Transverse colon (tissue), 4 donors: ENCODE data around the gene TREML2. TPM values are rescaled to one million over a fixed set of nuclear protein-coding genes. Genes with fewer than 3 reads are reported as not detected.

Source experiments
- DNase-seq: peaks from one replicate; pipeline ENCODE4 v3.0.0-alpha.2; 2019
- H3K27ac ChIP-seq, 4 donors: fragments of 200-600 bp; sonication (generic); 2 replicates each; pipeline ENCODE4 v1.5.1; 2016 to 2018; ENCODE audit warnings: inconsistent platforms in 4 of 4
- H3K27me3 ChIP-seq: fragments of 200-600 bp; sonication (generic); 2 replicates; pipeline ENCODE4 v1.5.1; 2017; ENCODE audit warnings: inconsistent platforms
- H3K36me3 ChIP-seq, 4 donors: fragments of 200-600 bp; sonication (generic); 2 replicates each; pipeline ENCODE4 v1.5.1; 2017 to 2019; ENCODE audit warnings: inconsistent platforms in 4 of 4
- H3K4me1 ChIP-seq, 4 donors: fragments of 200-600 bp; sonication (generic); 2 replicates each; pipeline ENCODE4 v1.5.1; 2017 to 2020; ENCODE audit warnings: inconsistent platforms in 4 of 4
- H3K4me3 ChIP-seq, 4 donors: fragments of 200-600 bp; sonication (generic); 1 replicate in 1 of 4; 2 replicates in 3 of 4; pipeline versions ENCODE4 v1.5.1 to v1.6.1; 2017 to 2019; ENCODE audit warnings: inconsistent platforms in 4 of 4
- H3K9me3 ChIP-seq, 2 donors: fragments of 200-600 bp; sonication (generic); 2 replicates each; pipeline ENCODE4 v1.5.1; 2017 to 2019; ENCODE audit warnings: inconsistent platforms in 2 of 2
- EP300 ChIP-seq: sonication (generic); formaldehyde crosslinking; IDR thresholded peaks from one replicate; pipeline ENCODE4 v1.6.1; 2017; ENCODE audit warnings: antibody characterized with exemption, low read depth
- POLR2A ChIP-seq: fragments of 450-650 bp; IDR thresholded peaks from one replicate; pipeline ENCODE4 v1.6.1; 2016; ENCODE audit warnings: antibody characterized with exemption, mild to moderate bottlenecking, moderate library complexity
- POLR2AphosphoS5 ChIP-seq, 3 donors: sonication (generic); formaldehyde crosslinking; IDR thresholded peaks; one replicate each; pipeline ENCODE4 v1.6.1; 2016; ENCODE audit warnings: antibody characterized with exemption in 3 of 3
- WGBS, 2 donors: methylation state at CpG; one replicate each; pipeline ENCODE4 v1.1.5; 2018; ENCODE audit warnings: low coverage in 1 of 2; 5-methylcytosine and 5-hydroxymethylcytosine counted together
- in situ Hi-C, 4 donors: fragments of 200-750 bp; cut with MboI; loops; one replicate each; pipeline versions ENCODE4 v1.15.0 to v1.15.1; 2017; ENCODE audit warnings: low sequenced_read_pairs in 3 of 4, low pct_ligation_motif_present in 1 of 4, low pct_unique_long_range_greater_than_20kb in 1 of 4
- intact Hi-C: fragments of 100-400 bp; cut with DNase I; formaldehyde crosslinking; loops from one replicate; pipeline ENCODE4 v1.15.1; 2023; ENCODE audit warnings: low total_unique reads
- total RNA-seq, 4 donors: library from RNA; depleted of rRNA; stranded (reverse); fragments of >200 nt; gene quantifications; one replicate each; pipeline ENCODE4 v1.1.0, GENCODE V29; 2016
- TF ChIP-seq, protein P1 (sequence below), 5 experiments: fragments of 200-600 bp in 3 of 5; fragments of 450-650 bp in 2 of 5; sonication (generic) in 3 of 5; IDR thresholded peaks; 1 replicate in 2 of 5; 2 replicates in 3 of 5; pipeline ENCODE4 v1.5.1; 2016 to 2017; ENCODE audit warnings: antibody characterized with exemption in 5 of 5, inconsistent platforms in 3 of 5, mild to moderate bottlenecking in 2 of 5, moderate library complexity in 1 of 5

The TREML2 gene
- total RNA-seq, 4 donors from 2014 or later = 0.14 to 0.64 TPM; not detected in 2

DNA sequence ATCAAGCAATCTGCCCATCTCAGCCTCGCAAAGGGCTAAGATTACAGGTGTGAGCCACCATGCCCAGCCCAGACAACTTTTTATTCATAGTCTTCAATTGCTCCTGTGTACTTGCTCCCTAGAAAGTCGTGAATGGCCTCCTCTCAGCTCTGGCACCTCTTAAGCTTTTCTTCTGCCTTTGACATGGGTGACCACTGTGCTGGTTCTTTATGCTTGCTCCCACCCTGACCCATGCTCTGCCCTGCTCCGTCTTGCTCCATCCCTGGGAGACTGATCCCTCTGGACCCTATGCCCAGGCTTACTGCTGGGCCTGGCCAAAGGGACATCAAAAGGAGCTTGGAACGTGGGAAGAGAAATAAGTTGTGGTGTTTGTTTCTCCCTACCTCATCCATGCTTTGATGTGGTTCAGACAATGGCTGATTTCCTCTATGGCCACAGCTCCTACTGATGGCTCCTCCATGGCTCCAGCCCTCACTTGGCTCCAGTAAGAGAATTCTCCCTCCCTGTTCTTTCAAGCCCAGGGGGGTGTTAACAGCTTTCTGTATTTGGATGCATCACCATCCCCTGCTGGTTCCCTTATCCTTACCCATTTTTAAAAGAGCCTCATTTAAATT is 30.3 kb downstream of the TREML2 start:
- TF ChIP-seq, protein P1, sequence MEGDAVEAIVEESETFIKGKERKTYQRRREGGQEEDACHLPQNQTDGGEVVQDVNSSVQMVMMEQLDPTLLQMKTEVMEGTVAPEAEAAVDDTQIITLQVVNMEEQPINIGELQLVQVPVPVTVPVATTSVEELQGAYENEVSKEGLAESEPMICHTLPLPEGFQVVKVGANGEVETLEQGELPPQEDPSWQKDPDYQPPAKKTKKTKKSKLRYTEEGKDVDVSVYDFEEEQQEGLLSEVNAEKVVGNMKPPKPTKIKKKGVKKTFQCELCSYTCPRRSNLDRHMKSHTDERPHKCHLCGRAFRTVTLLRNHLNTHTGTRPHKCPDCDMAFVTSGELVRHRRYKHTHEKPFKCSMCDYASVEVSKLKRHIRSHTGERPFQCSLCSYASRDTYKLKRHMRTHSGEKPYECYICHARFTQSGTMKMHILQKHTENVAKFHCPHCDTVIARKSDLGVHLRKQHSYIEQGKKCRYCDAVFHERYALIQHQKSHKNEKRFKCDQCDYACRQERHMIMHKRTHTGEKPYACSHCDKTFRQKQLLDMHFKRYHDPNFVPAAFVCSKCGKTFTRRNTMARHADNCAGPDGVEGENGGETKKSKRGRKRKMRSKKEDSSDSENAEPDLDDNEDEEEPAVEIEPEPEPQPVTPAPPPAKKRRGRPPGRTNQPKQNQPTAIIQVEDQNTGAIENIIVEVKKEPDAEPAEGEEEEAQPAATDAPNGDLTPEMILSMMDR (IDR thresholded peaks at IDR 0.05) = no peak
- no peak for TF ChIP-seq POLR2A
- no peak for TF ChIP-seq EP300
- in situ Hi-C loops = no loop called here

DNA sequence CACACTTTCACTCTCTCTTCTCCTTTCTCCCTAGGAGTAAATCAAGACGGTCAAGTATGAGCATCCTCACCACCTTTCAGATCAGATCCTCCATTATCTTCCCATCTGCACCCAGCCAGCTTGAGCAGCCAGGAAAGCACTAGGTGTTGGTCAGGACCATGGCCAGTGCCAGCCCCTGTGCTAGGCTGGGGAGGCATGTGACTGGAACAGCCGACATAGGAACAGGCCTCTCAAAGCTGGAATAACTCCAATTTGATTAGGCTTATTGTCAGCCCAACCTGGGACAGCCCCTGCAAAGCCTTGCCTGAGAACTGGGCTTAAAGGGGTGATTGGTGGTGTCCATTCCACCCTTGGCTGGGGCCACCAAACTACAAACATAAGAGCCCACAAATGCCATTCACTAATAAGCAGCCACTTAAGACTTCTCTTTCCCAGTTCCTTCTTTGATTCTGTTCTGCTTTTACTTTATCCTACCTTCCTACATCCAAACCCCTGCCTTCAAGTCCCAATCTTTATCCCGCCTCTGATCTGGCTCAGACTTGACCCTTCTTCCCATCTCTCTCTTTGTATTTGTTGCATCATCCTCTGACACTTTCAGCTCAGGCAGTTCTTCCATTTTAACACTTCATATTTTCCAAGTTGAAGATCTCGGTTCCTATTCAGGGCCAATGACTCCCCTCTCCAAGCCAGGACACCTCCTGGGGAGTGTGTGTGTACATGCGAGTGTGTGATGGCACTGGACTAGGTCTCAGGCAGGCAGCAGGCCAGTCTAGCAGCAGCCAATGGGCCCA is 33.6 kb downstream of the TREML2 start:
- Histone ChIP-seq H3K27ac (no peak overlapping the region), H3K9me3 (no peaks in the 10 kb centered on the region), H3K4me3 (no peak overlapping the region), H3K27me3 (no peaks in the 10 kb centered on the region), H3K4me1 (no peaks in the 10 kb centered on the region), H3K36me3 (no peaks in the 10 kb centered on the region)
- DNase-seq = no peak
- intact Hi-C loops (no loop called here), in situ Hi-C loops (no loop called here)
- 68 to 71% methylated on average over 3 to 5 of the region's 5 CpGs for WGBS, 2 donors
- no peak for TF ChIP-seq EP300

More for the DNA sequence above, 30.3 kb downstream of the TREML2 start:
- Histone ChIP-seq H3K36me3 (no peaks in the 10 kb centered on the region), H3K27ac (no peak overlapping the region), H3K9me3 (no peaks in the 10 kb centered on the region), H3K27me3 (no peaks in the 10 kb centered on the region), H3K4me1 (no peaks in the 10 kb centered on the region), H3K4me3 (no peak overlapping the region)
- intact Hi-C loops = no loop called here
- WGBS, 2 donors = 58 to 74% methylated on average over 3 to 4 of the region's 4 CpGs
- DNase-seq = no peak

DNA sequence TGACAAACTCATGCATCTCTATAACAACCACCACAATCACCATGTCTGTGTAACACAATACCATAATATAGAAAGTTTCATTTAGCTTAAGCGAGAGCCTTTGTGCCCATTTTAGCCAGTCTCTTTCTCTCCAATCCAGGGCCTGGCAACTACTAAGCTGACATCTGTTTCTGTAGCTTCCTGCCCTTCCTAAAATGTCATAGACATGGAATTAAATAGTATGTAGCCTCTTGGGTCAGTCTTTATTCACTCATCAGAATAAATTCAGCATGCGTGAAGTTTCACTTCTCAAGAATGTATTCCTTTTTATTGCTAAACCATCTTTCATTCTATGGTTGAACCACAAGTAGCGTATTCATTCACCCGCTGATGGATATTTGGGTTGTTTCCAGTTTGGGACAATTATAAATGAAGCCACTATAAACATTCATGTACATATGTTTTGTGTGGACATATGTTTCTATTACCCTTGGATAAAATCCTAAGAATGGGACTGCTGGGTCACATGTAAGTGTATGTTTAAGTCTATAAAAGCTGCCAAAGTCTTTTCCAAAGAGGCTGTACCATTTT is 36.3 kb downstream of the TREML2 start:
- Histone ChIP-seq H3K36me3 (no peaks in the 10 kb centered on the region), H3K4me1 (no peaks in the 10 kb centered on the region), H3K4me3 (no peak overlapping the region), H3K27me3 (no peaks in the 10 kb centered on the region), H3K9me3 (no peaks in the 10 kb centered on the region), H3K27ac (no peak overlapping the region)
- no peak for DNase-seq
- TF ChIP-seq EP300 (no peak), POLR2A (no peak), POLR2AphosphoS5 (IDR thresholded peaks at IDR 0.05) (no peak)
- TF ChIP-seq, protein P1 (IDR thresholded peaks at IDR 0.05) = no peak
- WGBS, 2 donors = 81 to 84% methylated on average over 4 of the region's 4 CpGs
- intact Hi-C loops (no loop called here), in situ Hi-C loops (no loop called here)

DNA sequence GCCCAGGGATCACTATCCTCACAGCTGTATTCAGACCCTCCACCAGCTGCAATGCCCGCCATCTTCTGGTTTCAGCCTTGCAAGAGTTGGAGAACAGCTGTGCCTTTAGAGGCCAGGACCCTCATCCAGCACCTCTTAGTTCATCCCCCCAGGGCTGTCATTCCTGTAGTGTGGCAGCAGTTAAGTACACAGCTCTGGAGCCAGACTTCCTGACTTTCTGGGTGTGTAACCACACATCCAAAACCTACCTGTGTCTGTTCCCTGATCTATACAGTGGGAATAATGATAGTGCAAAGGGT is 37.6 kb downstream of the TREML2 start:
- Histone ChIP-seq H3K27ac (no peak overlapping the region), H3K9me3 (no peaks in the 10 kb centered on the region), H3K4me3 (no peak overlapping the region), H3K36me3 (no peaks in the 10 kb centered on the region), H3K27me3 (no peaks in the 10 kb centered on the region), H3K4me1 (no peaks in the 10 kb centered on the region)
- in situ Hi-C loops = no loop called here
- intact Hi-C loops = no loop called here
- 100% methylated on average over 1 of the region's 1 CpG; no CpG with 5 or more reads in 1 of the 2 donors for WGBS, 2 donors
- TF ChIP-seq POLR2A = no peak
- no peak for TF ChIP-seq POLR2AphosphoS5 (IDR thresholded peaks at IDR 0.05)
- TF ChIP-seq EP300 = no peak
- TF ChIP-seq, protein P1 (IDR thresholded peaks at IDR 0.05) = no peak
- DNase-seq = no peak
